Astrocyte (in vitro differentiated cells and primary cell): ENCODE data around the gene TCP11X2.
"Not testable (repeated sequence)": the region's sequence is repeated elsewhere in the genome, so short reads cannot be mapped to it uniquely, and the experiment has no call there.

Source experiments
- EZH2 ChIP-seq: IDR thresholded peaks from 2 replicates; pipeline ENCODE4 v1.6.1; 2012; ENCODE audit warnings: mild to moderate bottlenecking, low read length, inconsistent platforms; ENCODE audit not compliant: insufficient read depth
- TF ChIP-seq, protein P1 (sequence below): IDR thresholded peaks from 2 replicates; pipeline ENCODE4 v1.5.1; 2011; ENCODE audit warnings: low read depth, mild to moderate bottlenecking, inconsistent platforms, low read length, moderate library complexity; ENCODE audit not compliant: insufficient read depth

DNA sequence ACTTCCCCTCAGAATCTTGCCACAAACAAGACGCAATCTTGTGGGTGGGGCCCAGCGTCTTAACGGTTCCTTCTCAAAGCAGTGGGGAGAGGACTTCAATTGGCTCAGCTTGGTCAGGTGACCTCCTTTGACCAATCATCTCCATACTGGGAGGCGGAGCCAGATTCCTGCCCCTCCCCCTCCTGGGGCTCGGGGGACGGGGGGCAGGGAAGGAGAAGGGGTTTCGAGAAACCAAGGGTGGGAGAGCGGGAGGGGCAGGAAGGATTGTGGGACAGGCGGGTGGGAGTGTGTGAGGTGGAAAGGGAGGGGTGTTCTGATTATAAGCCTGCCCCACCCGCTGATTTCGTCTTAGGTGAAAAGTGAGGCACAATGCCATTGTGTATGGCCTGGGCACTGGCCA is 31.7 kb downstream of the TCP11X2 start, which contains the start of gene NXF2B:
- TF ChIP-seq, protein P1, sequence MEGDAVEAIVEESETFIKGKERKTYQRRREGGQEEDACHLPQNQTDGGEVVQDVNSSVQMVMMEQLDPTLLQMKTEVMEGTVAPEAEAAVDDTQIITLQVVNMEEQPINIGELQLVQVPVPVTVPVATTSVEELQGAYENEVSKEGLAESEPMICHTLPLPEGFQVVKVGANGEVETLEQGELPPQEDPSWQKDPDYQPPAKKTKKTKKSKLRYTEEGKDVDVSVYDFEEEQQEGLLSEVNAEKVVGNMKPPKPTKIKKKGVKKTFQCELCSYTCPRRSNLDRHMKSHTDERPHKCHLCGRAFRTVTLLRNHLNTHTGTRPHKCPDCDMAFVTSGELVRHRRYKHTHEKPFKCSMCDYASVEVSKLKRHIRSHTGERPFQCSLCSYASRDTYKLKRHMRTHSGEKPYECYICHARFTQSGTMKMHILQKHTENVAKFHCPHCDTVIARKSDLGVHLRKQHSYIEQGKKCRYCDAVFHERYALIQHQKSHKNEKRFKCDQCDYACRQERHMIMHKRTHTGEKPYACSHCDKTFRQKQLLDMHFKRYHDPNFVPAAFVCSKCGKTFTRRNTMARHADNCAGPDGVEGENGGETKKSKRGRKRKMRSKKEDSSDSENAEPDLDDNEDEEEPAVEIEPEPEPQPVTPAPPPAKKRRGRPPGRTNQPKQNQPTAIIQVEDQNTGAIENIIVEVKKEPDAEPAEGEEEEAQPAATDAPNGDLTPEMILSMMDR = not testable (repeated sequence)
- not testable (repeated sequence) for TF ChIP-seq EZH2
